Testis (tissue), 3 donors: ENCODE results near the gene SUPT3H. TPM values are rescaled to one million over a fixed set of nuclear protein-coding genes. Genes with fewer than 3 reads are reported as not detected.
"Not testable (repeated sequence)": the region's sequence is repeated elsewhere in the genome, so short reads cannot be mapped to it uniquely, and the experiment has no call there.

Experiments
- DNase-seq: peaks from one replicate; pipeline ENCODE4 v3.0.0-alpha.2; 2019
- H3K27ac ChIP-seq, 2 donors: fragments of 200-600 bp; sonication (generic); one replicate each; pipeline ENCODE4 v1.5.1; 2019
- H3K27me3 ChIP-seq: fragments of 200-600 bp; sonication (generic); one replicate; pipeline ENCODE4 v1.5.1; 2019
- H3K36me3 ChIP-seq: fragments of 200-600 bp; sonication (generic); one replicate; pipeline ENCODE4 v1.5.1; 2017; ENCODE audit warnings: low read depth; ENCODE audit errors: missing control alignments
- H3K4me1 ChIP-seq: fragments of 200-600 bp; sonication (generic); one replicate; pipeline ENCODE4 v1.5.1; 2019
- H3K4me3 ChIP-seq, 2 donors: fragments of 200-600 bp; sonication (generic); one replicate each; pipeline ENCODE4 v1.5.1; 2017 to 2019
- H3K9me3 ChIP-seq: fragments of 200-600 bp; sonication (generic); one replicate; pipeline ENCODE4 v1.5.1; 2017
- POLR2A ChIP-seq: fragments of 450-650 bp; IDR thresholded peaks from one replicate; pipeline ENCODE4 v1.6.1; 2017; ENCODE audit warnings: antibody characterized with exemption, mild to moderate bottlenecking, moderate library complexity
- WGBS, 2 donors: methylation state at CpG; one replicate each; pipeline ENCODE4 v1.1.5; 2018; 5-methylcytosine and 5-hydroxymethylcytosine counted together
- intact Hi-C: fragments of 100-400 bp; cut with DNase I; formaldehyde crosslinking; loops from one replicate; pipeline ENCODE4 v1.15.1; 2023; ENCODE audit warnings: low total_unique reads
- polyA plus RNA-seq: library from polyadenylated mRNA; stranded (reverse); fragments of 350-450 nt; fragmentation: Illumina TruSeq; extraction: RNeasy Lipid Tissue Mini Kit (QIAGEN cat#74804); gene quantifications from one replicate; pipeline ENCODE4 v1.2.3, GENCODE V29; 2014; ENCODE audit warnings: low read depth, low replicate concordance; ENCODE audit not compliant: insufficient read depth
- total RNA-seq, 2 donors: library from RNA; depleted of rRNA; stranded (reverse); fragments of >200 nt; gene quantifications; one replicate each; pipeline ENCODE4 v1.2.3, GENCODE V29; 2016
- TF ChIP-seq, protein P1 (sequence below), 3 experiments: fragments of 450-650 bp in 2 of 3; fragments of 200-600 bp in 1 of 3; sonication (generic) in 1 of 3; IDR thresholded peaks; one replicate each; pipeline ENCODE4 v1.5.1; 2016 to 2019; ENCODE audit warnings: antibody characterized with exemption in 3 of 3, mild to moderate bottlenecking in 2 of 3, moderate library complexity in 1 of 3

Gene SUPT3H
- total and polyA plus RNA-seq, 3 donors from 2014 or later, result 29.4 to 35.9 (median 30.8) TPM

DNA sequence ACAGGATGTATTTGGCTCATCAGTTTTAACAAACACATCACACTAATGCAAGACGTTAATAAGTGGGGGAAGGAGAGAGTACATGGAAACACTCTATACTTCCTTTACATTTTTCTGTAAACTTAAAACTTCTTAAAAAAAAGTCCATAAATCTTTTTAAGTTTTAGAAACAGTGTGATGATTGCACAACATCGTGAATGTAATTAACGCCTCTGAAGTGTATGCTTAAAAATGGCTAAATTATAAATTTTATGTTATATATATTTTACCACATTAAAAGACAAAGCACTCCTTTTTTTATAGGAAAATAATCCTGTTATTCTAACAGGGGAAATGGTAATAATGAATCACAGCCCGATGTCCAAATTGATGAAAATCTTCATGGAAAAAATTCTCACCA, 193.7 kb downstream of the SUPT3H start:
- Histone ChIP-seq H3K27ac (no peak overlapping the region), H3K9me3 (no peaks in the 10 kb centered on the region), H3K27me3 (no peaks in the 10 kb centered on the region), H3K36me3 (no peaks in the 10 kb centered on the region), H3K4me1 (no peaks in the 10 kb centered on the region), H3K4me3 (no peak overlapping the region)
- 81 to 87% methylated on average over 4 of the region's 4 CpGs for WGBS, 2 donors
- intact Hi-C loops, result no loop called here
- TF ChIP-seq POLR2A, result no peak
- TF ChIP-seq, protein P1, sequence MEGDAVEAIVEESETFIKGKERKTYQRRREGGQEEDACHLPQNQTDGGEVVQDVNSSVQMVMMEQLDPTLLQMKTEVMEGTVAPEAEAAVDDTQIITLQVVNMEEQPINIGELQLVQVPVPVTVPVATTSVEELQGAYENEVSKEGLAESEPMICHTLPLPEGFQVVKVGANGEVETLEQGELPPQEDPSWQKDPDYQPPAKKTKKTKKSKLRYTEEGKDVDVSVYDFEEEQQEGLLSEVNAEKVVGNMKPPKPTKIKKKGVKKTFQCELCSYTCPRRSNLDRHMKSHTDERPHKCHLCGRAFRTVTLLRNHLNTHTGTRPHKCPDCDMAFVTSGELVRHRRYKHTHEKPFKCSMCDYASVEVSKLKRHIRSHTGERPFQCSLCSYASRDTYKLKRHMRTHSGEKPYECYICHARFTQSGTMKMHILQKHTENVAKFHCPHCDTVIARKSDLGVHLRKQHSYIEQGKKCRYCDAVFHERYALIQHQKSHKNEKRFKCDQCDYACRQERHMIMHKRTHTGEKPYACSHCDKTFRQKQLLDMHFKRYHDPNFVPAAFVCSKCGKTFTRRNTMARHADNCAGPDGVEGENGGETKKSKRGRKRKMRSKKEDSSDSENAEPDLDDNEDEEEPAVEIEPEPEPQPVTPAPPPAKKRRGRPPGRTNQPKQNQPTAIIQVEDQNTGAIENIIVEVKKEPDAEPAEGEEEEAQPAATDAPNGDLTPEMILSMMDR (IDR thresholded peaks at IDR 0.05), result no peak
- DNase-seq, result no peak

DNA sequence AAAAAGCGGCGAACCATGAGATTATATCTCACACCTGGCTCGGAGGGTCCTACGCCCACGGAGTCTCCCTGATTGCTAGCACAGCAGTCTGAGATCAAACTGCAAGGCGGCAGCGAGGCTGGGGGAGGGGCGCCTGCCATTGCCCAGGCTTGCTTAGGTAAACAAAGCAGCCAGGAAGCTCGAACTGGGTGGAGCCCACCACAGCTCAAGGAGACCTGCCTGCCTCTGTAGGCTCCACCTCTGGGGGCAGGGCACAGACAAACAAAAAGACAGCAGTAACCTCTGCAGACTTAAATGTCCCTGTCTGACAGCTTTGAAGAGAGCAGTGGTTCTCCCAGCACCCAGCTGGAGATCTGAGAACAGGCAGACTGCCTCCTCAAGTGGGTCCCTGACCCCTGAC, 201.4 kb downstream of the SUPT3H start:
- intact Hi-C loops, H3K9me3 ChIP-seq, H3K4me3 ChIP-seq, H3K4me1 ChIP-seq, H3K36me3 ChIP-seq, H3K27me3 ChIP-seq, DNase-seq, H3K27ac ChIP-seq: not testable (repeated sequence)
- 82 to 94% methylated on average over 3 to 9 of the region's 9 CpGs for WGBS, 2 donors

DNA sequence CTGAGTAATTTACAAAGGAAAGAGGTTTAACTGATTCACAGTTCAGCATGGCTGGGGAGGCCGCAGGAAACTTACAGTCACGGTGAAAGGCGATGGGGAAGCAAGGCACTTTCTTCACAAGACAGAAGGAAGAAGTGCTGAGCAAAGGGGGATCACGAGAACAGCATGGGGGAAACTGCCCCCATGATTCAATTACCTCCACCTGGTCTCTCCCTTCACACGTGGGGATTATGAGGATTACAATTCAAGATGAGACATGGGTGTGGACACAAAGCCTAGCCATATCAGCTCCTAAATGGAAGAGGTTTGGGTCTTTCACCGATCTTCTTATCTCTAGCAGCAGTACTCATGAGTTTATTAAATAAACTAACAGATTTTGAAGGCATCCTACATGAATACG, 202.5 kb downstream of the SUPT3H start:
- WGBS, 2 donors, result 78 to 91% methylated on average over 7 of the region's 7 CpGs
- Histone ChIP-seq H3K27ac (no peak overlapping the region), H3K9me3 (no peaks in the 10 kb centered on the region), H3K36me3 (no peaks in the 10 kb centered on the region), H3K4me1 (no peaks in the 10 kb centered on the region), H3K27me3 (no peaks in the 10 kb centered on the region), H3K4me3 (no peak overlapping the region)
- DNase-seq, result no peak
- intact Hi-C loops, result no loop called here
- TF ChIP-seq POLR2A, result no peak

DNA sequence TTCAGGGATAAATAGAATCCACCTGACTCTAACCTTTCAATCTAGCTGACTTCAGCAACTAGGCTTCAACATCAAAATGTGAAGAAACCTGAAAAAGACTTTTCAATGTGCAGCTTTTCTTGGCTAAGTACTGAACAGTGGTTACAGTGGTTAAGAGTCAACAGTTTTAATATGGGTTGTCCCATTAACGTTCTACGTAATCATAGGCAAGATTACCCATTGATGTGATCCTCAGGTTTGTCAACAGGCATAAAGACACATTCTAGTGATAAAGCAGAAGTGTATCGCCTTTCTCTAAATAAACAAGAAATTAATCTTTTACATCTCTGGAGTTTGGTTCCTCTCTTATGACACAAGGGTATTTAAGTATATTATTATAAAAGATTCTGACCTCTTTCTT, 203.7 kb downstream of the SUPT3H start:
- no peaks in the 10 kb centered on the region for H3K27me3 ChIP-seq
- H3K36me3 ChIP-seq, result no peaks in the 10 kb centered on the region
- no peak overlapping the region for H3K4me3 ChIP-seq
- WGBS, 2 donors, result 85 to 94% methylated on average over 3 of the region's 3 CpGs
- DNase-seq, result no peak
- H3K4me1 ChIP-seq, result no peaks in the 10 kb centered on the region
- no peak overlapping the region for H3K27ac ChIP-seq
- H3K9me3 ChIP-seq, result no peaks in the 10 kb centered on the region
- intact Hi-C loops, result no loop called here
- TF ChIP-seq POLR2A, result no peak
- TF ChIP-seq, protein P1 (IDR thresholded peaks at IDR 0.05), result no peak

DNA sequence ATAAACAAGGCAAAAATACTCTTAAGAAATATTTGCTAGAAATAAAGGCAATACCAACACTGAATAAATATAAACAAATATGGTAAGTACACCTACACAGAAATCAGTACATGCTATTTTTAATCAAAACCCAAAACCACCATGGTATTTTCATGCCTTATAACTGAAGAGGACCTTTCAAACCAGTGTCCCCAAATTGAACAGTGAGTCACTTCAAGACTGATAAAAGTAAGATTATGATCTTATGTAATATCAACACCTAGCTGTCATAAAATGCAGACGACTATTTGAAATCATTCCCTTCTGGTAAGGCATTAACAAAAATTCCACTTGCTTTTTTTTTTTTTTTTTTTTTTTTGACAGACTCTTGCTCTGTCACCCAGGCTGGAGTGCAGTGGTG, 206.4 kb downstream of the SUPT3H start:
- H3K36me3 ChIP-seq, result no peaks in the 10 kb centered on the region
- 68 to 77% methylated on average over 1 of the region's 1 CpG for WGBS, 2 donors
- intact Hi-C loops, result no loop called here
- no peak for TF ChIP-seq POLR2A
- TF ChIP-seq, protein P1 (IDR thresholded peaks at IDR 0.05), result no peak
- no peaks in the 10 kb centered on the region for H3K4me1 ChIP-seq
- H3K4me3 ChIP-seq, result no peak overlapping the region
- DNase-seq, result no peak
- no peaks in the 10 kb centered on the region for H3K27me3 ChIP-seq
- no peaks in the 10 kb centered on the region for H3K9me3 ChIP-seq
- H3K27ac ChIP-seq, result no peak overlapping the region

DNA sequence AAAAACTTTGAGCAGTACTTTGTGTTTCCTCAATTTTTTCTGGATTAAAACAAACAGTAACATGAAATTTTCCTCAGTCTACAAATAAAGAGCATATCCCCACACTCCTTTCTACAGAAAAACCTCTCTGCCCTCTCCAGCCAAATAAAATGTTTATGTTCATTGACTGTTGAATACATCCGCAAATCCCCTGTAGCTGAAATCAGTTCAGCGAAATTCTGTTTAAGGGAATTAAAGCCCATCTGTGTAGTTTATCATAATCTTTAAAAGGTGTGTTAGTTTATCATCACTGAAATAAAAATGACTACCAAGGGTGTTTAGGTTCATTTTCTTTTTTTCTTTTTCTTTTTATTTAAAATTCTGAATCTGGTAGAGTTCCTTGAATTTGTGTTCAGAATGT, 207.4 kb downstream of the SUPT3H start:
- WGBS, 2 donors, result 90 to 95% methylated on average over 2 of the region's 2 CpGs

More for the DNA sequence above, 207.4 kb downstream of the SUPT3H start:
- Histone ChIP-seq H3K4me3 (no peak overlapping the region), H3K27ac (no peak overlapping the region), H3K4me1 (no peaks in the 10 kb centered on the region), H3K9me3 (no peaks in the 10 kb centered on the region), H3K27me3 (no peaks in the 10 kb centered on the region), H3K36me3 (no peaks in the 10 kb centered on the region)
- TF ChIP-seq, protein P1 (IDR thresholded peaks at IDR 0.05), result no peak
- TF ChIP-seq POLR2A, result no peak
- DNase-seq, result no peak
- intact Hi-C loops, result no loop called here
